ENCODE results near the gene PPP1R16B.

PPP1R16B gene

GRCh38 chr20:38927902-38928578, 122.5 kb downstream of the PPP1R16B start:
- no peak for TF ChIP-seq CTCF (IDR thresholded peaks at IDR 0.05; ENCODE audit: low read depth, low read length)
- DNase-seq (ENCODE audit: extremely low read depth, low read depth) = no peak

- no peak for TF ChIP-seq CTCF (IDR thresholded peaks at IDR 0.05; ENCODE audit: low read depth, low read length)
- DNase-seq (ENCODE audit: extremely low read depth, low read depth) = no peak
These were observed 124.7 kb downstream of the PPP1R16B start for GRCh38 chr20:38930242-38930569.

GRCh38 chr20:38931984-38932383, 126.5 kb downstream of the PPP1R16B start:
- DNase-seq (ENCODE audit: extremely low read depth, low read depth) = no peak

GRCh38 chr20:38932457-38933120, 127.1 kb downstream of the PPP1R16B start:
- peak; percentile 18 for DNase-seq (ENCODE audit: extremely low read depth, low read depth)
- no peak for TF ChIP-seq CTCF (IDR thresholded peaks at IDR 0.05; ENCODE audit: low read depth, low read length)

More at GRCh38 chr20:38931984-38932383, 126.5 kb downstream of the PPP1R16B start:
- no peak for TF ChIP-seq CTCF (IDR thresholded peaks at IDR 0.05; ENCODE audit: low read depth, low read length)

GRCh38 chr20:38934530-38934929, 129.0 kb downstream of the PPP1R16B start:
- no peak for DNase-seq (ENCODE audit: extremely low read depth, low read depth)
- TF ChIP-seq CTCF (IDR thresholded peaks at IDR 0.05; ENCODE audit: low read depth, low read length) = no peak

GRCh38 chr20:38935285-38935684, 129.8 kb downstream of the PPP1R16B start:
- no peak; the same call in 1 of the 2 replicates for TF ChIP-seq CTCF (IDR thresholded peaks at IDR 0.05; ENCODE audit: low read depth, low read length)

GRCh38 chr20:38935967-38936407, 130.5 kb downstream of the PPP1R16B start:
- no peak for TF ChIP-seq CTCF (IDR thresholded peaks at IDR 0.05; ENCODE audit: low read depth, low read length)
- DNase-seq (ENCODE audit: extremely low read depth, low read depth) = no peak

More at GRCh38 chr20:38935285-38935684, 129.8 kb downstream of the PPP1R16B start:
- DNase-seq (ENCODE audit: extremely low read depth, low read depth) = no peak

Data from AG09319 (cell line).